HFF-Myc (cell line): ENCODE results near the gene ABLIM2.

Experiments used
- DNase-seq: peaks from one replicate; pipeline ENCODE4 v3.0.0-alpha.2; 2011; ENCODE audit warnings: low read depth; ENCODE audit errors: extremely low read depth
- H3K4me3 ChIP-seq: replicated peaks from 2 replicates; pipeline ENCODE4 v1.5.1; 2011; ENCODE audit warnings: low read depth, mild to moderate bottlenecking, control low read depth, low read length
- TF ChIP-seq, protein P1 (sequence below): IDR thresholded peaks from 2 replicates; pipeline ENCODE4 v1.5.1; 2012; ENCODE audit warnings: mild to moderate bottlenecking, low read depth, low read length, control low read depth; ENCODE audit errors: missing control alignments

The ABLIM2 gene

DNA sequence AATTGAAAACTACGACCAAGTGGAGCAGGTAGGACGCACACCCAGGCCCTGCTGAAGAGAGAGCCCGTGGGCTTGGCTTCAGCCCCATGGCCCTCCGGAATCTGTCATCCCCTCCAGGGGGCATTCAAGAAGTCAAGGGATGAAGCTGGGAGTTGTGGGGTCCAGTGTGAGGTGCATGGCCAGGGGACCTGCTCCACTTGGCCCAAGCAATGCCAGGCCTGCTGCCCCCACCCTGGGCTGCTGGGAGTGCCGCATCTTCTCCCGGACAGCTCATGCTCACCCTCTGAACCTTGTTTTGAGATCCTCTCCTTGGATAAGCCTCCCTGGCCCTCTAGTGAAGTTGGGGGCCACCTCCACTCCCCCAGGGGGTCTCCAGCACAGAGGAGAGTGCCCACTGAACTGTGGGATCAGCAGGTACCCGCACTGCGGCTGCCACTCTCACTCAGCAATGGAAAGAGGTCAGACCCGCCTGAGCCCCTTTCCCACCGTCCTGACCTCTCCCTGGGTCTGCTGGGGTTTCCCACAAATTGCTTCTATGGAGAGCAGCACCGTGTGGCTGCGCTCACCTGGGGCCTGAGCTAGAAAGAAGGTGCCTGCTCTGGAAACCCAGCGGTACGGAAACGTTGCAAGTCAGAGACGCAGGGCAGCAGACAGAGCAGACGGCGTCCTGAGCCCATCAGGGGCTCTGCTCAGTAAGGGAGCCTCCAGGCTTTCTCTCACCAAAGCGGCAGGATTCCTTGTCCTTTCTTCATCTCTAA is 5.0 kb upstream of the ABLIM2 start:
- TF ChIP-seq, protein P1, sequence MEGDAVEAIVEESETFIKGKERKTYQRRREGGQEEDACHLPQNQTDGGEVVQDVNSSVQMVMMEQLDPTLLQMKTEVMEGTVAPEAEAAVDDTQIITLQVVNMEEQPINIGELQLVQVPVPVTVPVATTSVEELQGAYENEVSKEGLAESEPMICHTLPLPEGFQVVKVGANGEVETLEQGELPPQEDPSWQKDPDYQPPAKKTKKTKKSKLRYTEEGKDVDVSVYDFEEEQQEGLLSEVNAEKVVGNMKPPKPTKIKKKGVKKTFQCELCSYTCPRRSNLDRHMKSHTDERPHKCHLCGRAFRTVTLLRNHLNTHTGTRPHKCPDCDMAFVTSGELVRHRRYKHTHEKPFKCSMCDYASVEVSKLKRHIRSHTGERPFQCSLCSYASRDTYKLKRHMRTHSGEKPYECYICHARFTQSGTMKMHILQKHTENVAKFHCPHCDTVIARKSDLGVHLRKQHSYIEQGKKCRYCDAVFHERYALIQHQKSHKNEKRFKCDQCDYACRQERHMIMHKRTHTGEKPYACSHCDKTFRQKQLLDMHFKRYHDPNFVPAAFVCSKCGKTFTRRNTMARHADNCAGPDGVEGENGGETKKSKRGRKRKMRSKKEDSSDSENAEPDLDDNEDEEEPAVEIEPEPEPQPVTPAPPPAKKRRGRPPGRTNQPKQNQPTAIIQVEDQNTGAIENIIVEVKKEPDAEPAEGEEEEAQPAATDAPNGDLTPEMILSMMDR = no peak
- no peak for DNase-seq
- H3K4me3 ChIP-seq = no peak overlapping the region

DNA sequence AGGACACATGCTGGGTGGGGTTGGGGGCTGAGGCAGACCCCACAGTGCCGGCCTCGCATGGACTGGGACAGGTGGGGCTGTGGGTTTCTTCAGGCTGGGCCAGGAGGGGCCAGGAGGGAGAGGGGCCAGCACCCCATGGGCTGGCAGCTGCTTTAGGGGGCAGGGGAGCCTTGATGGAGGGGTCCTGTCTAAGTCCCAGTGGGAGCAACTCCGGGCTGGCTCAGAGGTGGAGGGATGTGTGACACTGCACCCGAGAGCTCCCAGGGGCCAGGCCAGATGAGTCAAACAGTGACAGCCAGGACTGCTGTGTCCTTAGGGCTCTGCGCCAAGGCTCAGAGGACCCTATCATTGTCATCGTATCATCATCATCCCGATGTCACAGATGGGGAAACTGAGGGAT is 4.4 kb upstream of the ABLIM2 start:
- no peak overlapping the region for H3K4me3 ChIP-seq
- TF ChIP-seq, protein P1 = no peak
- no peak for DNase-seq

DNA sequence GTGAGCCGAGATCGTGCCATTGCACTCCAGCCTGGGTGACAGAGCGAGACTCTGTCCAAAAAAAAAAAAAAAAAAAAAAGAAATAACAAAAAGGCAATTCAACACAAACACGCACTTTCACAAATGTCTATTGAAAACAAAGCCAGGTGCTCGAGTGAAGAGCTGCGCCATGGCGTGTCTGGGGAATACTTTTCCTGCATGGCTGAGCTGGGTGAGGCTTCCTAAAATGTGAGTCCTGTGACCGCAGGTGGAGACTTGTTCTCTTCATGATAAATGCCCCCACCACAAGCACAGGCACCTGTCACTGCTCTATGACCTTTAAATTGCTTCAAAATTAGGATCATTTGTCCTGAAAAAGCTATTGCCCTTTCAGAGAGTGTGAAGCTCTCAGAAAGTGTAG is 4.0 kb upstream of the ABLIM2 start:
- no peak for DNase-seq
- TF ChIP-seq, protein P1 = no peak
- H3K4me3 ChIP-seq = no peak overlapping the region

DNA sequence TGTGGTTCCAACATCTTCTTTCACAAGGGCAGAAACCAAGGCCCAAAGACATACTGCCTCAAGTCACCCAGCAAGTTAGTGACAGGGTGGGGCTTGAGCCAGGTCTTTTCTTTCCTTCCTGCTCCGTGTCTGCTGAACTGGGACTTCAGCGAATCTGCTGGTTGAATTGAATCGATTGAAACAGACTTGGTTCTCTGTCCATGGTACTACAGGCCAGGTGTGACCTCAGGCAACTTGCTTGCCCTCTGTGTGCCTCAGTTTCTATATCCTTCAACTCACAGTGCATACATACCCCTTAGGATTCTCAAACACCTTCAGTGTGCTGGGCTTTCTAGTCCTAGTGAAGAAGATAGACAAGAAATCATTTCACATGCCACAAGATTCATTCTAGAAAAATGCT is 2.0 kb upstream of the ABLIM2 start:
- H3K4me3 ChIP-seq = no peak overlapping the region
- DNase-seq = no peak
- TF ChIP-seq, protein P1 = no peak

DNA sequence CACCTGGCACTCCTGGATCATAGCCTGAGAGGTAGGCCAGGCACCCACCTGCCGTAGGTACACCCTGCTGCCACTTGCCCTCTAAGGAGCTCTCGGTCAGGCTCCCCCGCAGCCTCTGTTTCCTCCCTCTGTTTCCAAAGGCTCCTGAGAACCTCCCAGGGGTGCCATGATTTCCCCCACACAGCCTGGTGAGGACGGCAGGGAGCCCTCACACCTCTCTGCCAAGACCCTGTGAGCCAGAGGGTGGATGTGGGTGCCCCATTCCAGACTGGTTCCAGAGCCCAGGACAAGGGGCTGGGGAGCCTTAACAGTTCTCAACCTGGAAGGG is 1.6 kb upstream of the ABLIM2 start:
- TF ChIP-seq, protein P1 = no peak
- H3K4me3 ChIP-seq = no peak overlapping the region
- DNase-seq = no peak

DNA sequence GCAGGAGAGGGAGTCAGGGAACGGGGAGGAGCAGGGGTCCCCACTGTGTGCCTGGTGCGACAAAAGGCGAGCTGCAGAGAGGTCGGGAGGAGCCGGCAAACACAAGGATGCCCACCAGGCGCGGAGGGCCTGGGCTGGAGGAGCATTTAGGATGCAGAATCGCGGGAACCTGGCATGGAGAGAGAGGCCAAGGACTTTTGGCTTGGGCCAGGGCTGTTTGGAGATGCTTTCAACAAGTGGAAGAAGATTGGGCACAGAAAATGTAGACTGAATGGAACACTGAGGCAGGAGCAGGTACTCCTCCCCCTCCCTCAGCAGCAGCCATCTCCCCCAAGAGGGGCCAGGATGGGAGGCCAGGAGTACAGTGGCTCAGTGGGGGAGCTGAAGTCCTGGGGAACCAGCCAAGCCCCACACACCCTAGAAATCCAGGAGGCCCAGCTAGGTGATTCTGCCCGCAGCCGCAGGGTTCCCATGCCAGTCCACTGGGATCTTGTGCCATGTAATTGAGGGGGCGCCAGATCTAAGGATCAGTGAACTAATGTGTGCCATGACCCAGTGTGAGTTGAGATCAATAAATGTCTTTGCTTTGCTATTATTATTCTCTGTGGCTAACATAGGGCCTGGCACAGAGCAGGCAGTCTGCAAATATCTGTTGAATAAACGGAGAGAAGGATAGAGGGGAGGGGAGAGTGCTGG is 1.1 kb upstream of the ABLIM2 start:
- TF ChIP-seq, protein P1 = no peak
- no peak for DNase-seq
- peak overlapping the region; percentile 70 for H3K4me3 ChIP-seq
